ENCODE measurements around the gene CDH13. TPM values are rescaled to one million over a fixed set of nuclear protein-coding genes. Genes with fewer than 3 reads are reported as not detected.

Gene CDH13
- total RNA-seq, 1 experiment from 2014 or later, result 0.56 TPM

- DNase-seq, result no peak
- H3K4me3 ChIP-seq (ENCODE audit: low read length), result no peak overlapping the region
- no peak overlapping the region for H3K27ac ChIP-seq (ENCODE audit: low read length)
- H3K79me2 ChIP-seq (ENCODE audit: low read length), result no peaks in the 10 kb centered on the region
- no peaks in the 10 kb centered on the region for H3K36me3 ChIP-seq (ENCODE audit: insufficient read depth, low read length)
- H3K9me2 ChIP-seq (replicated peaks; ENCODE audit: insufficient read depth, low read length), result no peaks in the 10 kb centered on the region
- no peaks in the 10 kb centered on the region for H3K4me1 ChIP-seq (ENCODE audit: low read length)
- H3K4me2 ChIP-seq (ENCODE audit: low read depth, low read length, poor library complexity, severe bottlenecking), result no peak overlapping the region
- H3K27me3 ChIP-seq (ENCODE audit: low read length), result no peaks in the 10 kb centered on the region
- H3K9me3 ChIP-seq (ENCODE audit: low read length), result no peaks in the 10 kb centered on the region
- no peaks in the 10 kb centered on the region for H4K20me1 ChIP-seq (ENCODE audit: insufficient read depth, low read depth, low read length)
- no peak overlapping the region for H2AFZ ChIP-seq (ENCODE audit: low read length)
- H3K9ac ChIP-seq (ENCODE audit: low read length), result no peak overlapping the region
Measured at GRCh38 chr16:82819286-82819685, 192.5 kb downstream of the CDH13 start.

DNA sequence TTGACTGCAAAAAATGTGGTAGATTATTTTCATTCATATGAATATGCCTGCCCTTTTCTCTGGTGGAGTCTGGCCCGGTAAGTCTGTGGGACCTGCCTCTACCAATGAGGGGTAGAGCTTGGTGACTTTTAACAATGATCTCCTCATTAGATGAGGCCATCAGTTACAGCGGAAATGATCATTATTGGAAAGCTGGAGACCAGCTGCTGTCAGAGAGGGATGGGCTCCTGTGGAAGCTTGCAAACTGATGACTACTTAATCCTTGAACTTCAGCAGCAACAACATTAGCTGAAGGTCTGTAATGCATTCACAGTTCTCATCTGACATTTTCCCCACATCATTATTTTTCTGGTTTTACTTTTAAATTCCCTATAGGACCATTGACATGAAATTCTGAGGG lies 194.1 kb downstream of the CDH13 start:
- no peaks in the 10 kb centered on the region for H4K20me1 ChIP-seq (ENCODE audit: insufficient read depth, low read depth, low read length)
- no peaks in the 10 kb centered on the region for H3K27me3 ChIP-seq (ENCODE audit: low read length)
- no peak overlapping the region for H3K27ac ChIP-seq (ENCODE audit: low read length)
- H3K9ac ChIP-seq (ENCODE audit: low read length), result no peak overlapping the region
- no peaks in the 10 kb centered on the region for H3K9me2 ChIP-seq (replicated peaks; ENCODE audit: insufficient read depth, low read length)
- no peak overlapping the region for H3K4me2 ChIP-seq (ENCODE audit: low read depth, low read length, poor library complexity, severe bottlenecking)
- H3K36me3 ChIP-seq (ENCODE audit: insufficient read depth, low read length), result no peaks in the 10 kb centered on the region
- 0 out of 2 replicates have a peak, but pooled peaks cover 3% of the 10 kb centered on the region for H3K9me3 ChIP-seq (ENCODE audit: low read length)
- H3K4me1 ChIP-seq (ENCODE audit: low read length), result no peaks in the 10 kb centered on the region
- H3K79me2 ChIP-seq (ENCODE audit: low read length), result no peaks in the 10 kb centered on the region
- no peak for DNase-seq
- no peak overlapping the region for H2AFZ ChIP-seq (ENCODE audit: low read length)
- H3K4me3 ChIP-seq (ENCODE audit: low read length), result no peak overlapping the region

DNA sequence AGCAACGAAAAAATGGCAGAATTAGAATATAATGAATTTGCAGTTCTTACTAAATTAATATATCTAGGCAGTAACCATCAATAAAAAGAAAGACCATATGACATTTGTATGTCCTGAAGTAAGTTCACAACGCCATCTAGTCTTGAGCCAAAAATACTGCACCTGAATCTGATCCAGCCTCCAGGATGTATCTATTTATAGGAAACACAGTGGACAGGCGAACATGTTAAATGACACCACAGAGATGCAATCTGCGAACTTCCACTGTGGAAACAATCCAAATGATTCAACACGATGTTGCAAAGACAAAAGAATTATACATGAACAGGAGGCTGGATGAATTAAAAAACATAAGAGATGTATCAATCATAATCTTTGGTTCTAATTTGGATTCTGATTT lies 197.6 kb downstream of the CDH13 start:
- Histone ChIP-seq H3K36me3 (ENCODE audit: insufficient read depth, low read length) (no peaks in the 10 kb centered on the region), H3K9me3 (ENCODE audit: low read length) (0 out of 2 replicates have a peak, but pooled peaks cover 3% of the 10 kb centered on the region), H3K9me2 (replicated peaks; ENCODE audit: insufficient read depth, low read length) (no peaks in the 10 kb centered on the region), H3K27ac (ENCODE audit: low read length) (no peak overlapping the region), H3K79me2 (ENCODE audit: low read length) (no peaks in the 10 kb centered on the region), H3K9ac (ENCODE audit: low read length) (no peak overlapping the region), H3K27me3 (ENCODE audit: low read length) (no peaks in the 10 kb centered on the region), H4K20me1 (ENCODE audit: insufficient read depth, low read depth, low read length) (no peaks in the 10 kb centered on the region), H2AFZ (ENCODE audit: low read length) (no peak overlapping the region), H3K4me2 (ENCODE audit: low read depth, low read length, poor library complexity, severe bottlenecking) (no peak overlapping the region), H3K4me1 (ENCODE audit: low read length) (no peaks in the 10 kb centered on the region), H3K4me3 (ENCODE audit: low read length) (no peak overlapping the region)
- no peak for DNase-seq

- no peaks in the 10 kb centered on the region for H3K27me3 ChIP-seq (ENCODE audit: low read length)
- 0 out of 2 replicates have a peak, but pooled peaks cover 3% of the 10 kb centered on the region for H3K9me3 ChIP-seq (ENCODE audit: low read length)
- no peaks in the 10 kb centered on the region for H3K36me3 ChIP-seq (ENCODE audit: insufficient read depth, low read length)
- no peak overlapping the region for H3K27ac ChIP-seq (ENCODE audit: low read length)
- peaks cover under 1% of the 10 kb centered on the region for H3K4me1 ChIP-seq (ENCODE audit: low read length)
- no peak overlapping the region for H2AFZ ChIP-seq (ENCODE audit: low read length)
- H3K79me2 ChIP-seq (ENCODE audit: low read length), result no peaks in the 10 kb centered on the region
- no peaks in the 10 kb centered on the region for H4K20me1 ChIP-seq (ENCODE audit: insufficient read depth, low read depth, low read length)
- no peak overlapping the region for H3K9ac ChIP-seq (ENCODE audit: low read length)
- no peak overlapping the region for H3K4me3 ChIP-seq (ENCODE audit: low read length)
- no peak for DNase-seq
- no peak overlapping the region for H3K4me2 ChIP-seq (ENCODE audit: low read depth, low read length, poor library complexity, severe bottlenecking)
- H3K9me2 ChIP-seq (replicated peaks; ENCODE audit: insufficient read depth, low read length), result no peaks in the 10 kb centered on the region
Measured at GRCh38 chr16:82829301-82829700, 202.5 kb downstream of the CDH13 start.

- H3K79me2 ChIP-seq (ENCODE audit: low read length), result no peaks in the 10 kb centered on the region
- peaks cover 3% of the 10 kb centered on the region for H3K4me1 ChIP-seq (ENCODE audit: low read length)
- no peak overlapping the region for H3K4me2 ChIP-seq (ENCODE audit: low read depth, low read length, poor library complexity, severe bottlenecking)
- H3K36me3 ChIP-seq (ENCODE audit: insufficient read depth, low read length), result no peaks in the 10 kb centered on the region
- H3K9me2 ChIP-seq (replicated peaks; ENCODE audit: insufficient read depth, low read length), result no peaks in the 10 kb centered on the region
- H2AFZ ChIP-seq (ENCODE audit: low read length), result no peak overlapping the region
- no peak overlapping the region for H3K4me3 ChIP-seq (ENCODE audit: low read length)
- H3K9ac ChIP-seq (ENCODE audit: low read length), result no peak overlapping the region
- H3K27me3 ChIP-seq (ENCODE audit: low read length), result no peaks in the 10 kb centered on the region
- H3K9me3 ChIP-seq (ENCODE audit: low read length), result no peaks in the 10 kb centered on the region
- H3K27ac ChIP-seq (ENCODE audit: low read length), result no peak overlapping the region
- DNase-seq, result no peak
- H4K20me1 ChIP-seq (ENCODE audit: insufficient read depth, low read depth, low read length), result no peaks in the 10 kb centered on the region
Measured at GRCh38 chr16:82830944-82831343, 204.2 kb downstream of the CDH13 start.

DNA sequence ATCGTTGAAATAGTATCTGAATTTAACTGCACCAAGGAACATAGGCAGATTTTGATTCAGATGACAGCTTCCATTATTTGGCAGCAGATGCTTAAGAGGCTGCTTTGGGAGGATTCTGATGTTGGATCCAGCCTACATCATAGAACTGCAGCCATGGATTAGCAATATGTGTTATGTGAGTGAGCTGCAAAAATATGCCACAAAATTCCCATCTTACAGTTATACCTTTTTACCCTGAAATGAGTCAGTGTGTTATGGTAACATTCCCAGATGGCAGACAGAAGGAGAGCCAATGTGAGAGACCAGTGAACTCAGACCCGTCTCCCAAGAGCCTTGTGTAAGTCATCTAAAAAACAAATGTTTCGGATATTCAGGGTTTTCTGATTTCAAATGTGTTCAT lies 206.1 kb downstream of the CDH13 start:
- no peaks in the 10 kb centered on the region for H3K36me3 ChIP-seq (ENCODE audit: insufficient read depth, low read length)
- H3K27ac ChIP-seq (ENCODE audit: low read length), result no peak overlapping the region
- H3K4me1 ChIP-seq (ENCODE audit: low read length), result peaks cover 3% of the 10 kb centered on the region
- DNase-seq, result no peak
- no peaks in the 10 kb centered on the region for H4K20me1 ChIP-seq (ENCODE audit: insufficient read depth, low read depth, low read length)
- H3K9me2 ChIP-seq (replicated peaks; ENCODE audit: insufficient read depth, low read length), result no peaks in the 10 kb centered on the region
- H2AFZ ChIP-seq (ENCODE audit: low read length), result no peak overlapping the region
- no peak overlapping the region for H3K9ac ChIP-seq (ENCODE audit: low read length)
- no peaks in the 10 kb centered on the region for H3K9me3 ChIP-seq (ENCODE audit: low read length)
- no peak overlapping the region for H3K4me2 ChIP-seq (ENCODE audit: low read depth, low read length, poor library complexity, severe bottlenecking)
- no peaks in the 10 kb centered on the region for H3K27me3 ChIP-seq (ENCODE audit: low read length)
- H3K79me2 ChIP-seq (ENCODE audit: low read length), result no peaks in the 10 kb centered on the region
- no peak overlapping the region for H3K4me3 ChIP-seq (ENCODE audit: low read length)

GRCh38 chr16:82833378-82833993 lies 206.7 kb downstream of the CDH13 start:
- no peaks in the 10 kb centered on the region for H3K36me3 ChIP-seq (ENCODE audit: insufficient read depth, low read length)
- no peaks in the 10 kb centered on the region for H3K9me2 ChIP-seq (replicated peaks; ENCODE audit: insufficient read depth, low read length)
- no peaks in the 10 kb centered on the region for H3K79me2 ChIP-seq (ENCODE audit: low read length)

DNA sequence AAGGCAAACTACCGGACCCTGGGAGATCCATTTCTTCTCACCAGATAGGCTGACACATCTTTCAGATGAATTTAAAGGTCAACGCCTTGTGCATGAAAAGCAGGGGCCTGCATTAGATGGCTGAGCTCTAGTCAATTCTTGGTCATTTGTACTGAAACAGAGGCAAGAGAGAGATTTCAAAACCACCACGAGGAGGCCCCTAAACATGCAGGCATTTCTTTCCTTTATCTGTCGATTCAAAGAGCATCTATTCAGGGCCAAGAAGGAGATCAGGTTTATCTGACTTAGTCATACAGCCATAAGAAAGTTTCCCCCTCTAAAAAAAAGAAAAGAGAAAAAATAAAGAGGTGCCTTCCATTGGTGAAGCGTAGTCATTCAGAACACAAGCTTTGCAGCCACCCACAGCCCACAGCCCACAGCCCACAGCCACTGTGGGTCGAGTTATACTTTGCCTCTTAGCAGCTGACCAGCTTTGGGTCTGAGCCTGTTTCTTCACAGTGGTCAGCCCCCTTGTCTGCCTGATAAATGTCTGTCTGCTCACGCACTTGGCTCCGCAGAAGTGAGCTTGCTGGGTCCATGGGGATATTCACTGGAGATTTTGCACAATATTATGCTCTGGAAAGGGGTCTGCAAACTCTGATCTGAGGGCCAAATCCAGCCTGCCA lies 207.5 kb downstream of the CDH13 start:
- H3K79me2 ChIP-seq (ENCODE audit: low read length), result no peaks in the 10 kb centered on the region
- no peak overlapping the region for H3K4me2 ChIP-seq (ENCODE audit: low read depth, low read length, poor library complexity, severe bottlenecking)
- peaks cover 3% of the 10 kb centered on the region for H3K4me1 ChIP-seq (ENCODE audit: low read length)
- H2AFZ ChIP-seq (ENCODE audit: low read length), result peak overlapping the region; percentile 10; the same call in 1 of the 2 replicates
- H3K27me3 ChIP-seq (ENCODE audit: low read length), result no peaks in the 10 kb centered on the region
- H3K9me3 ChIP-seq (ENCODE audit: low read length), result no peaks in the 10 kb centered on the region
- no peaks in the 10 kb centered on the region for H3K9me2 ChIP-seq (replicated peaks; ENCODE audit: insufficient read depth, low read length)
- DNase-seq, result peak; percentile 54
- no peak overlapping the region for H3K27ac ChIP-seq (ENCODE audit: low read length)
- H3K4me3 ChIP-seq (ENCODE audit: low read length), result no peak overlapping the region
- no peaks in the 10 kb centered on the region for H4K20me1 ChIP-seq (ENCODE audit: insufficient read depth, low read depth, low read length)
- H3K9ac ChIP-seq (ENCODE audit: low read length), result no peak overlapping the region
- no peaks in the 10 kb centered on the region for H3K36me3 ChIP-seq (ENCODE audit: insufficient read depth, low read length)

More at GRCh38 chr16:82833378-82833993, 206.7 kb downstream of the CDH13 start:
- H3K4me1 ChIP-seq (ENCODE audit: low read length), result peaks cover 3% of the 10 kb centered on the region
- no peaks in the 10 kb centered on the region for H4K20me1 ChIP-seq (ENCODE audit: insufficient read depth, low read depth, low read length)
- no peak overlapping the region for H3K4me2 ChIP-seq (ENCODE audit: low read depth, low read length, poor library complexity, severe bottlenecking)
- H3K4me3 ChIP-seq (ENCODE audit: low read length), result no peak overlapping the region
- H3K27ac ChIP-seq (ENCODE audit: low read length), result no peak overlapping the region
- DNase-seq, result no peak
- H3K9me3 ChIP-seq (ENCODE audit: low read length), result no peaks in the 10 kb centered on the region
- no peaks in the 10 kb centered on the region for H3K27me3 ChIP-seq (ENCODE audit: low read length)
- H2AFZ ChIP-seq (ENCODE audit: low read length), result no peak overlapping the region
- H3K9ac ChIP-seq (ENCODE audit: low read length), result no peak overlapping the region
